Activated T-cell treated with anti-CD3 and anti-CD28 coated beads, Interleukin-2, amount 50 U/mL, for 4 hours (primary cell): ENCODE results near the gene HOXA5. TPM values are rescaled to one million over a fixed set of nuclear protein-coding genes. Genes with fewer than 3 reads are reported as not detected.

ENCODE experiments used
- ATAC-seq, 2 donors: fragments of 200-7000 bp; cut with Tn5 transposase; one replicate each; pipeline ENCODE4 v1.10.0; 2021
- DNase-seq: peaks from one replicate; pipeline ENCODE4 v3.0.0-alpha.2; 2020
- H3K27me3 Mint-ChIP-seq: one replicate; pipeline ENCODE4 v1.8.0; 2021; ENCODE audit warnings: low read depth, mixed read lengths
- H3K36me3 Mint-ChIP-seq: one replicate; pipeline ENCODE4 v1.8.0; 2022; ENCODE audit warnings: mixed read lengths; ENCODE audit not compliant: insufficient read depth
- H3K4me1 Mint-ChIP-seq: one replicate; pipeline ENCODE4 v1.8.0; 2021; ENCODE audit warnings: low read depth, mixed read lengths
- H3K4me3 Mint-ChIP-seq: one replicate; pipeline ENCODE4 v1.8.0; 2021; ENCODE audit warnings: mild to moderate bottlenecking, moderate library complexity, mixed read lengths
- H3K9me3 Mint-ChIP-seq: one replicate; pipeline ENCODE4 v1.8.0; 2021; ENCODE audit warnings: mixed read lengths
- total RNA-seq, 3 donors: library from RNA; stranded (reverse); gene quantifications; one replicate each; pipeline ENCODE4 v1.2.1, GENCODE V29; 2021

The HOXA5 gene
- total RNA-seq, 3 donors from 2014 or later, result not detected

GRCh38 chr7:27113991-27114769, 29.3 kb downstream of the HOXA5 start:
- H3K27me3 Mint-ChIP-seq, result peaks cover 24% of the 10 kb centered on the region
- H3K4me1 Mint-ChIP-seq, result no peaks in the 10 kb centered on the region
- no peak for DNase-seq
- H3K4me3 Mint-ChIP-seq, result no peak overlapping the region
- ATAC-seq, result no peak
- H3K9me3 Mint-ChIP-seq, result no peaks in the 10 kb centered on the region
- H3K36me3 Mint-ChIP-seq, result no peaks in the 10 kb centered on the region

GRCh38 chr7:27112955-27113949, 30.2 kb downstream of the HOXA5 start:
- H3K4me1 Mint-ChIP-seq, result no peaks in the 10 kb centered on the region
- DNase-seq (no peak), ATAC-seq (no peak)
- H3K9me3 Mint-ChIP-seq, result no peaks in the 10 kb centered on the region
- peaks cover 24% of the 10 kb centered on the region for H3K27me3 Mint-ChIP-seq
- H3K4me3 Mint-ChIP-seq, result no peak overlapping the region
- H3K36me3 Mint-ChIP-seq, result no peaks in the 10 kb centered on the region

- Mint-ChIP-seq H3K9me3 (no peaks in the 10 kb centered on the region), H3K27me3 (peaks cover 23% of the 10 kb centered on the region), H3K4me3 (no peak overlapping the region), H3K36me3 (no peaks in the 10 kb centered on the region), H3K4me1 (no peaks in the 10 kb centered on the region)
- no peak for DNase-seq
- no peak for ATAC-seq
Observed at GRCh38 chr7:27112361-27112760, 31.1 kb downstream of the HOXA5 start.

GRCh38 chr7:27111751-27112277, 31.7 kb downstream of the HOXA5 start:
- Mint-ChIP-seq H3K27me3 (peaks cover 23% of the 10 kb centered on the region), H3K9me3 (no peaks in the 10 kb centered on the region), H3K4me3 (no peak overlapping the region), H3K4me1 (no peaks in the 10 kb centered on the region), H3K36me3 (no peaks in the 10 kb centered on the region)
- ATAC-seq, result no peak
- DNase-seq, result no peak

- ATAC-seq (no peak), DNase-seq (no peak)
- Mint-ChIP-seq H3K4me1 (no peaks in the 10 kb centered on the region), H3K4me3 (no peak overlapping the region), H3K36me3 (no peaks in the 10 kb centered on the region), H3K27me3 (peaks cover 23% of the 10 kb centered on the region), H3K9me3 (no peaks in the 10 kb centered on the region)
Observed at GRCh38 chr7:27111042-27111750, 32.3 kb downstream of the HOXA5 start.

GRCh38 chr7:27110186-27111031, 33.1 kb downstream of the HOXA5 start:
- no peak overlapping the region for H3K4me3 Mint-ChIP-seq
- H3K4me1 Mint-ChIP-seq, result no peaks in the 10 kb centered on the region
- no peaks in the 10 kb centered on the region for H3K9me3 Mint-ChIP-seq
- no peaks in the 10 kb centered on the region for H3K36me3 Mint-ChIP-seq
- ATAC-seq (no peak), DNase-seq (no peak)
- peaks cover 29% of the 10 kb centered on the region for H3K27me3 Mint-ChIP-seq

- H3K9me3 Mint-ChIP-seq, result no peaks in the 10 kb centered on the region
- no peaks in the 10 kb centered on the region for H3K4me1 Mint-ChIP-seq
- ATAC-seq (no peak), DNase-seq (no peak)
- H3K27me3 Mint-ChIP-seq, result peaks cover 30% of the 10 kb centered on the region
- no peaks in the 10 kb centered on the region for H3K36me3 Mint-ChIP-seq
- no peak overlapping the region for H3K4me3 Mint-ChIP-seq
Observed at GRCh38 chr7:27109466-27110185, 33.9 kb downstream of the HOXA5 start.

- DNase-seq (no peak), ATAC-seq (no peak)
- Mint-ChIP-seq H3K4me1 (no peaks in the 10 kb centered on the region), H3K27me3 (peaks cover 36% of the 10 kb centered on the region), H3K36me3 (no peaks in the 10 kb centered on the region), H3K4me3 (no peak overlapping the region), H3K9me3 (no peaks in the 10 kb centered on the region)
Observed at GRCh38 chr7:27108390-27109127, 34.9 kb downstream of the HOXA5 start.

GRCh38 chr7:27107391-27108381, 35.8 kb downstream of the HOXA5 start:
- Mint-ChIP-seq H3K9me3 (no peaks in the 10 kb centered on the region), H3K4me1 (peaks cover 4% of the 10 kb centered on the region), H3K27me3 (peaks cover 43% of the 10 kb centered on the region), H3K4me3 (no peak overlapping the region), H3K36me3 (no peaks in the 10 kb centered on the region)
- DNase-seq (no peak), ATAC-seq (no peak)

- peaks cover 9% of the 10 kb centered on the region for H3K4me1 Mint-ChIP-seq
- DNase-seq (no peak), ATAC-seq (no peak)
- H3K9me3 Mint-ChIP-seq, result no peaks in the 10 kb centered on the region
- H3K27me3 Mint-ChIP-seq, result peaks cover 46% of the 10 kb centered on the region
- no peak overlapping the region for H3K4me3 Mint-ChIP-seq
- H3K36me3 Mint-ChIP-seq, result no peaks in the 10 kb centered on the region
Observed at GRCh38 chr7:27106901-27107240, 36.6 kb downstream of the HOXA5 start.

- ATAC-seq (no peak), DNase-seq (no peak)
- H3K27me3 Mint-ChIP-seq, result peaks cover 46% of the 10 kb centered on the region
- H3K4me1 Mint-ChIP-seq, result peaks cover 12% of the 10 kb centered on the region
- H3K36me3 Mint-ChIP-seq, result no peaks in the 10 kb centered on the region
- no peak overlapping the region for H3K4me3 Mint-ChIP-seq
- H3K9me3 Mint-ChIP-seq, result no peaks in the 10 kb centered on the region
Observed at GRCh38 chr7:27106181-27106900, 37.1 kb downstream of the HOXA5 start.
